PC-9 (cell line): ENCODE results near the gene CCBE1. TPM values are rescaled to one million over a fixed set of nuclear protein-coding genes. Genes with fewer than 3 reads are reported as not detected.

Source experiments
- BruUV-seq: library from RNA; stranded (reverse); fragments of 400-500 nt; replicated peaks from 2 replicates; lab custom pipeline; 2021; lab: Mats Ljungman, UMichigan
- CTCF ChIA-PET: fragments of 300-600 bp; sonication (Branson Sonifier 250); formaldehyde crosslinking; loops from one replicate; lab custom pipeline; 2022; ENCODE audit warnings: antibody characterized with exemption; lab: Charles Lee
- POLR2A ChIA-PET: fragments of 300-600 bp; sonication (Branson Sonifier 250); formaldehyde crosslinking; loops from one replicate; lab custom pipeline; 2022; ENCODE audit warnings: antibody characterized with exemption; ENCODE audit not compliant: unreplicated experiment; lab: Charles Lee
- DNase-seq, 2 experiments: peaks; one replicate each; pipeline versions ENCODE4 v3.0.0 to v3.0.0-alpha.2; 2015 to 2022; ENCODE audit warnings: mixed read lengths in 1 of 2
- H2AFZ ChIP-seq: fragments of 200-600 bp; sonication (generic); 2 replicates; pipeline ENCODE4 v1.8.1; 2017; ENCODE audit warnings: antibody characterized with exemption
- H3F3A ChIP-seq: fragments of 200-600 bp; sonication (generic); 2 replicates; pipeline ENCODE4 v1.8.1; 2017; ENCODE audit warnings: antibody characterized with exemption, mild to moderate bottlenecking, low read depth; ENCODE audit not compliant: insufficient read depth
- H3K27ac ChIP-seq: fragments of 200-600 bp; sonication (generic); 2 replicates; pipeline ENCODE4 v1.6.1; 2016; ENCODE audit warnings: mixed run types
- H3K27me3 ChIP-seq: fragments of 200-600 bp; sonication (generic); 2 replicates; pipeline ENCODE4 v1.6.1; 2016; ENCODE audit warnings: low read depth, mixed run types; ENCODE audit not compliant: insufficient read depth
- H3K36me3 ChIP-seq: fragments of 200-600 bp; sonication (generic); 2 replicates; pipeline ENCODE4 v1.6.1; 2016; ENCODE audit warnings: low read depth, mixed run types
- H3K4me1 ChIP-seq: fragments of 200-600 bp; sonication (generic); replicated peaks from 2 replicates; pipeline ENCODE4 v1.6.1; 2016; ENCODE audit warnings: mixed run types; ENCODE audit not compliant: insufficient read depth
- H3K4me2 ChIP-seq: fragments of 200-600 bp; sonication (generic); 2 replicates; pipeline ENCODE4 v1.6.1; 2017; ENCODE audit warnings: mixed run types
- H3K4me3 ChIP-seq: fragments of 200-600 bp; sonication (generic); 2 replicates; pipeline ENCODE4 v1.6.1; 2016; ENCODE audit warnings: mixed run types
- H3K79me2 ChIP-seq: fragments of 200-600 bp; sonication (generic); 2 replicates; pipeline ENCODE4 v1.6.1; 2017; ENCODE audit warnings: low read depth, mixed run types
- H3K9me2 ChIP-seq: fragments of 200-600 bp; sonication (generic); 2 replicates; pipeline ENCODE4 v1.8.1; 2017; ENCODE audit warnings: mild to moderate bottlenecking; ENCODE audit not compliant: insufficient read depth
- H3K9me3 ChIP-seq: fragments of 200-600 bp; sonication (generic); 2 replicates; pipeline ENCODE4 v1.8.1; 2016; ENCODE audit warnings: low read depth; ENCODE audit not compliant: insufficient read depth
- H4K20me1 ChIP-seq: fragments of 200-600 bp; sonication (generic); 2 replicates; pipeline ENCODE4 v1.8.1; 2017; ENCODE audit not compliant: insufficient read depth
- EZH2 ChIP-seq: fragments of 200-600 bp; sonication (generic); IDR thresholded peaks from 2 replicates; pipeline ENCODE4 v1.8.0; 2017; ENCODE audit warnings: antibody characterized with exemption, low read depth
- intact Hi-C: fragments of 100-400 bp; cut with micrococcal nuclease; formaldehyde crosslinking; loops from one replicate; pipeline ENCODE4 v1.10.0; 2022; ENCODE audit not compliant: unreplicated experiment
- total RNA-seq: library from RNA; stranded (reverse); gene quantifications from 2 replicates; pipeline ENCODE4 v1.2.3, GENCODE V29; 2021
- TF ChIP-seq, protein P1 (sequence below): fragments of 200-600 bp; sonication (generic); conservative IDR thresholded peaks from 2 replicates; pipeline ENCODE4 v1.6.1; 2017; ENCODE audit warnings: mixed run types, antibody characterized with exemption, mild to moderate bottlenecking, moderate library complexity

The CCBE1 gene
- total RNA-seq, 1 experiment from 2014 or later: 5.8 TPM

DNA sequence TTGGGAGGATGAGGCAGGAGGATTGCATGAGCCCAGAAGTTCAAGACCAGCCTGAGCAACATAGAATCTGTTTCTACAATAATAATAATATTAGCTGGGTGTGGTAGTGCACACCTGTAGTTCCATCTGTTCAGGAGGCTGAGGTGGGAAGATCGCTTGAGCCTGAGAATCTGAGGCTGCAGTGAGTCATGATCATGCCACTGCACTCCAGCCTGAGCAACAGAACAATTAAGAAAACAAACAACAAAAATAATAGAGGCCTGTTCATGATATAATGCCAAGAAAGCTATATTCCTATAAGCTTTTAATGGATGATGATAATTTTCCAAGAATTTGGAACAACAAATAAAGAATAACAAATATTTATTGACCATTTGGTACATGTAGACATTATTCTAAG, 6.9 kb upstream of the CCBE1 start:
- Histone ChIP-seq H3K27ac (no peak overlapping the region), H3F3A (peaks cover 5% of the 10 kb centered on the region; the same call in 1 of the 2 replicates), H3K4me3 (no peak overlapping the region), H3K4me2 (no peak overlapping the region), H2AFZ (no peak overlapping the region), H3K9me3 (no peaks in the 10 kb centered on the region), H3K9me2 (no peaks in the 10 kb centered on the region), H3K36me3 (no peaks in the 10 kb centered on the region), H3K4me1 (peaks cover 18% of the 10 kb centered on the region; the same call in 1 of the 2 replicates), H4K20me1 (no peaks in the 10 kb centered on the region), H3K27me3 (no peaks in the 10 kb centered on the region), H3K79me2 (no peaks in the 10 kb centered on the region)
- DNase-seq: peak in 1 of 2 experiments; percentile 68
- ChIA-PET CTCF (interaction anchor here (0.7 kb wide), 1 partner anchor 77 kb away, joined by 3 read pairs; no protein-coding TSS in a partner anchor), POLR2A (no interaction called here)
- no TSS peak for BruUV-seq
- intact Hi-C loops: no loop called here
- no peak for TF ChIP-seq EZH2
- TF ChIP-seq, protein P1, sequence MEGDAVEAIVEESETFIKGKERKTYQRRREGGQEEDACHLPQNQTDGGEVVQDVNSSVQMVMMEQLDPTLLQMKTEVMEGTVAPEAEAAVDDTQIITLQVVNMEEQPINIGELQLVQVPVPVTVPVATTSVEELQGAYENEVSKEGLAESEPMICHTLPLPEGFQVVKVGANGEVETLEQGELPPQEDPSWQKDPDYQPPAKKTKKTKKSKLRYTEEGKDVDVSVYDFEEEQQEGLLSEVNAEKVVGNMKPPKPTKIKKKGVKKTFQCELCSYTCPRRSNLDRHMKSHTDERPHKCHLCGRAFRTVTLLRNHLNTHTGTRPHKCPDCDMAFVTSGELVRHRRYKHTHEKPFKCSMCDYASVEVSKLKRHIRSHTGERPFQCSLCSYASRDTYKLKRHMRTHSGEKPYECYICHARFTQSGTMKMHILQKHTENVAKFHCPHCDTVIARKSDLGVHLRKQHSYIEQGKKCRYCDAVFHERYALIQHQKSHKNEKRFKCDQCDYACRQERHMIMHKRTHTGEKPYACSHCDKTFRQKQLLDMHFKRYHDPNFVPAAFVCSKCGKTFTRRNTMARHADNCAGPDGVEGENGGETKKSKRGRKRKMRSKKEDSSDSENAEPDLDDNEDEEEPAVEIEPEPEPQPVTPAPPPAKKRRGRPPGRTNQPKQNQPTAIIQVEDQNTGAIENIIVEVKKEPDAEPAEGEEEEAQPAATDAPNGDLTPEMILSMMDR: no peak

DNA sequence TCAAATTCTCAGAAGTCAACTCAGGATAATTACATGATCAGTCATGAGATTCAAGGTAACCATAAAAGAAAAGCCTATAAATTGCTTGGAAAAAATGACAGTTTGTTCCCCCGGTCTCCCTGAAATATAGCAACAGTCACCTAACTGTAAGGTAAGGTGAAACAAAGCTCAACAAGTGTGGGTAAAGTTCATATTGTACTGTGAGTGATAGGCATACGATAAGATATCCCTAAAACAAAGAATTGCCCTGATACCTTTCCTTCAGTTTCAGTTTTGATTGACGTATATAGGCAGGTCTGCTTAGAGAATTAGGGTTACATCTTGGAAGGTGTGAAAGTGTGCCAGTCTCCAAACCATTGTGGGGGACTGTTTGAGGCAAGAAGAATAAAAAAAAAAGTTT, 4.0 kb upstream of the CCBE1 start:
- TF ChIP-seq EZH2: no peak
- TF ChIP-seq, protein P1: no peak

DNA sequence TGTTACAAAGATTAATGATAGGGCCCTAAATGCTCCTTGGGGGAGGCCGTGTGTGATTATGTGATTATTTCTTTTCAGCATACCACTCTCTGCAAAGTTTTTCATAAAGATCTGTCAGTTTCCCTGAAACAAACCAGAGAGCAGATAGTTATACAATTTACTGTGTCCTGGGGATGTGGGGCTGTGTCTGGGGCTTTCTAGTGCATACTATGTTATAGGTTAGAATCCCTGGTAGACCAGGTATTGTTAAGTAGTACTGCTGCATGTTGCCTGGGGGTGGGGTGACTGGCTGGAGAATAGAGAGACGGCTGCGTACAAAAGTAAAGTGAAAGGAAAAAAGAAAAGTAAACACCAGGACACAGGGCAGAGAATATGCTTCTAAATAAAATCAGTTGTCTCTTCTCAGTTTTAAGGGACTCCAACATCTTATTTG, 3.3 kb upstream of the CCBE1 start:
- Histone ChIP-seq H3K79me2 (no peaks in the 10 kb centered on the region), H3K36me3 (no peaks in the 10 kb centered on the region), H3K9me2 (no peaks in the 10 kb centered on the region), H3K27me3 (no peaks in the 10 kb centered on the region), H3K9me3 (no peaks in the 10 kb centered on the region), H3K27ac (no peak overlapping the region), H2AFZ (no peak overlapping the region), H3K4me2 (no peak overlapping the region), H3F3A (peaks cover 5% of the 10 kb centered on the region; the same call in 1 of the 2 replicates), H3K4me3 (no peak overlapping the region), H4K20me1 (no peaks in the 10 kb centered on the region), H3K4me1 (peaks cover 15% of the 10 kb centered on the region; the same call in 1 of the 2 replicates)
- no peak for TF ChIP-seq EZH2
- TF ChIP-seq, protein P1: no peak
- ChIA-PET CTCF (no interaction called here), POLR2A (no interaction called here)
- no TSS peak for BruUV-seq
- no peak for DNase-seq
- intact Hi-C loops: no loop called here

More for the DNA sequence above, 4.0 kb upstream of the CCBE1 start:
- Histone ChIP-seq H3K27ac (no peak overlapping the region), H3K4me2 (no peak overlapping the region), H3K27me3 (no peaks in the 10 kb centered on the region), H4K20me1 (no peaks in the 10 kb centered on the region), H3K36me3 (no peaks in the 10 kb centered on the region), H3K9me3 (no peaks in the 10 kb centered on the region), H3F3A (peaks cover 5% of the 10 kb centered on the region; the same call in 1 of the 2 replicates), H3K9me2 (no peaks in the 10 kb centered on the region), H3K4me3 (no peak overlapping the region), H2AFZ (no peak overlapping the region), H3K79me2 (no peaks in the 10 kb centered on the region), H3K4me1 (peaks cover 18% of the 10 kb centered on the region; the same call in 1 of the 2 replicates)
- ChIA-PET CTCF (no interaction called here), POLR2A (no interaction called here)
- intact Hi-C loops: no loop called here
- no peak for DNase-seq
- no TSS peak for BruUV-seq
